ENCODE results near the gene GALK2.
"Not testable (repeated sequence)": the region's sequence is repeated elsewhere in the genome, so short reads cannot be mapped to it uniquely, and the experiment has no call there.

The GALK2 gene

DNA sequence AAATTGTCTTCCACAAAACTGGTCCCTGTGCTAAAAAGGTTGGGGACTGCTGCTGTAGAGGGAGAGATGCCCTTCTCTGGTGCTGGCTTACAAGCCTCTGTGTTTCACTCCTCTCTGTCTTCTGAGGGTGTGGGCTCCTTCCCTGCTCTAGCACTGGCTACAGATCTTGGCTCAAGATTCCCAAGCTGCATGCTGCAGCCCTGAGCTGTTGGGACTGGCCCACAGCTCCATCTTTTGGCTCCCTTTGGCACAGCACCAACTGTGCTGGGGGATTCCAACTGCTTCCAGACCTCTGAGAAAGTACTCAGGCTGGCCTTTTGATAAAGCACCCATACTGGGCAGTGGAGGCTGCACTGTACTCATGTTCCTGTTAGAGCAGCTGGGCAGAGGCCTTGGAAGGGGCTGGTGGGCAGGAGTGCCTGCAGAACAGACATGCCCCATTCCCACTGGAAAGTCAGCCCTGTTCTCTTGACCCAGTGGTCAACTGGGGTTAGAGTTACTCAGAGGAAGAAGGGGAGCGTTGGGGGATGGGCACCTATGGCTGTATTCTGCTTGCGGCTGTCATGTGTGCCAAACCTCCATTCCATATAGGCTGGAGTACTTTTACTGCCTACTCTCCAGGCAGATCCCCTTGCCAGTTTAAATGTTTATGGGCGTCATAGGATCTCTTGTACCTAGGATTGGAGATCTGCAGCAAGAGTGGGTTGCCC, 55.7 kb downstream of the GALK2 start:
- DNase-seq, result peak; percentile 59

- DNase-seq, result no peak
These were observed 57.6 kb downstream of the GALK2 start for GRCh38 chr15:49227602-49228001.

DNA sequence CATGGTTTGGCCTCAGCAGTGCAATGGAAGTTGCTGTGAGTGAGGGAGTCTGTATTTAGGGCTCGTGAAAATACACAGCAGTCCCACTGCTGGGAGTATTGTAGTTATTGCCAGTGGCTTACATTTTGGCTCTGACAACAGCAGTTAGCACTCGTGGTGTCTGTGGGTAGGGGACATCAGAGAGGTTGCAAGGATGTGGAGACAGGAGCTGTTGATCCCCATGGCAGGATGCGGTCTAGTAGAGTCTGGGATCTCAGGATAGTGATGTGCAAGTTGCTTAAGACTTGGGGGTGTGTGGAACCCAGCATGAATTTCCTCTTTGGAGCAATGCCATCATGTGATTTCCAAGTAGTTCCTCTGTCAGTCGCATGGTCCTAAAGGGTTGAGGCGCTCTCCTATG, 59.9 kb downstream of the GALK2 start:
- DNase-seq, result no peak

DNA sequence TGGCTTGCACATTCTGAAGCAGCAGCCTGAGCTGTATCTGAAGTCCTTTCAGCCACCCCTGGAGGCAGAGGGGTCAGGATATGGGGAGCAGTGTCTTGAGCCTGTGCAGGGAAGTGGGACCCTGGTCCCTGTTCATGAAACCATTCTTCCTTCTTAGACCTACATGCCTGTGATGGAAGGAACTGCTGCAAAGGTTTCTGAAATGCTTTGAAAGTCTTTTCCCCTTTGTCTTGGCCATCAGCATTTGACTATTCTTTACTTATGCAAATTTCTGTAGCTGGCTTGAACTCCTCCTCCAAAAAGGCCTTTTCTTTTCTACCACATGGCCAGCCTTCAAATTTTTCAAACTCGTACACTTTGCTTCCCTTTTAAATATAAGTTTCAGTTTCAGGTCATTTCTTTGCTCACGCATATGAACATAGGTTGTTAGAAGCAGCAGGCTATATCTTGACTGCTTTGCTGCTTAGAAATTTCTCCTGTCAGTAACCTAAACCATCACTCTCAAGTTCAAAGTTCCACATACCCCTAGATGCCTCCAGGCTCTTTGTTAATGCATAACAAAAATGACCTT, 62.3 kb downstream of the GALK2 start:
- no peak for DNase-seq

GRCh38 chr15:49235446-49236124, 65.5 kb downstream of the GALK2 start:
- DNase-seq, result peak; percentile 81

DNA sequence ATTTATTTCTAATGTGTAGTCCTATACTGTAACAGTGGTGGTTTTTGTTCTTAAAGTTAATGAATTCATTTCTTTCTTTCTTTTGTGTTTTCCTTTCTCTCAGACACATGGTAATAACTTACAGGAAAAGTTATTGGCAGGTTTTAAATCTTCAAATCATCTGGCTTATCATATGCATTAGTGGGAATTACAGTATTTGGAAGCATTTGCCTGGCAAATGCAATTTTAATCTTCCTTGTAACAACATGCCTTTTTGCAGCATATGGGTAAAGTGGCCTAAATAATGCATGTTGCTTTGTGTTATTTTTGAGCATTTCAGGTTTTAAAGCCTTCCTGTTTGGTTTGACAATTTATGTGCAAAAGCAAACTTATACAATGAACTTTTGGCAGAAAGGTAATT, 66.8 kb downstream of the GALK2 start:
- no peak for DNase-seq

GRCh38 chr15:49238342-49238741, 68.3 kb downstream of the GALK2 start:
- no peak for DNase-seq

DNA sequence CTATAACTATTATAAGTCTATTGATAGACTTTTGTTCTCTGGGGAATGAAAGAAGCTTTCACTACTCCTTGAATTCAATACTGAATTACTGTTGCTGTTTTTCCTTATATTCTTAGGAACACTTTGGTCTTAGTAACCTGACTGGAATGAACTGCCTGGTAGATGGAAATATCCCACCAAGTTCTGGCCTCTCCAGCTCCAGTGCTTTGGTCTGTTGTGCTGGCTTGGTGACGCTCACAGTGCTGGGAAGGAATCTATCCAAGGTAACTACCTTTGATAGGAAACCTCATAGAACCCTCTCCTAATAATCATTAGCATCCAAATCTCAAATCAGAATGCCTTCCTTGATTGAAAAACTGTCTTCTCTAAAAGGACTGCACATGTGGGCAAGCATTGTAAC, 69.1 kb downstream of the GALK2 start:
- DNase-seq, result no peak

- DNase-seq, result peak; percentile 87
These were observed 72.8 kb downstream of the GALK2 start for GRCh38 chr15:49242820-49243219.

- peak; percentile 51 for DNase-seq
These were observed 77.6 kb downstream of the GALK2 start for GRCh38 chr15:49247556-49248110.

- DNase-seq, result no peak
These were observed 78.2 kb downstream of the GALK2 start for GRCh38 chr15:49248291-49248690.

- no peak for DNase-seq
These were observed 86.1 kb downstream of the GALK2 start for GRCh38 chr15:49255966-49256759.

GRCh38 chr15:49265117-49265516, 95.1 kb downstream of the GALK2 start:
- DNase-seq, result not testable (repeated sequence)

- no peak for DNase-seq
These were observed 95.9 kb downstream of the GALK2 start for GRCh38 chr15:49265911-49266310.

GRCh38 chr15:49270541-49271421, 100.7 kb downstream of the GALK2 start:
- DNase-seq, result peak; percentile 41

- no peak for DNase-seq
These were observed 103.8 kb downstream of the GALK2 start for GRCh38 chr15:49273734-49274318.

DNA sequence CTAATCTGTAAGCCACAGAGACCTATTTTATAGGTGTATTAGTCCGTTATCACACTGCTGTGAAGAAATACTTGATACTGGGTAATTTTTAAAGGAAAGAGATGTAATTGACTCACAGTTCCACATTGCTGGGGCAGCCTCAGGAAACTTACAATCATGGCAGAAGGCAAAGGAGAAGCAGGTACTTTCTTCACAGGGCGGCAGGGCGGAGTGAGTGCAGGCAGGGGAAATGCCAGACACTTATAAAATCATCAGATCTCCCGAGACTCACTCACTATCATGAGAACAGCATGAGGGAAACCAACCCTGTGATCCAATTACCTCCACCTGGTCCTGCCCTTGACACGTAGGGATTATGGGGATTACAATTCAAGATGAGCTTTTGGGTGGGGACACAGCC, 108.7 kb downstream of the GALK2 start:
- no peak for DNase-seq

DNA sequence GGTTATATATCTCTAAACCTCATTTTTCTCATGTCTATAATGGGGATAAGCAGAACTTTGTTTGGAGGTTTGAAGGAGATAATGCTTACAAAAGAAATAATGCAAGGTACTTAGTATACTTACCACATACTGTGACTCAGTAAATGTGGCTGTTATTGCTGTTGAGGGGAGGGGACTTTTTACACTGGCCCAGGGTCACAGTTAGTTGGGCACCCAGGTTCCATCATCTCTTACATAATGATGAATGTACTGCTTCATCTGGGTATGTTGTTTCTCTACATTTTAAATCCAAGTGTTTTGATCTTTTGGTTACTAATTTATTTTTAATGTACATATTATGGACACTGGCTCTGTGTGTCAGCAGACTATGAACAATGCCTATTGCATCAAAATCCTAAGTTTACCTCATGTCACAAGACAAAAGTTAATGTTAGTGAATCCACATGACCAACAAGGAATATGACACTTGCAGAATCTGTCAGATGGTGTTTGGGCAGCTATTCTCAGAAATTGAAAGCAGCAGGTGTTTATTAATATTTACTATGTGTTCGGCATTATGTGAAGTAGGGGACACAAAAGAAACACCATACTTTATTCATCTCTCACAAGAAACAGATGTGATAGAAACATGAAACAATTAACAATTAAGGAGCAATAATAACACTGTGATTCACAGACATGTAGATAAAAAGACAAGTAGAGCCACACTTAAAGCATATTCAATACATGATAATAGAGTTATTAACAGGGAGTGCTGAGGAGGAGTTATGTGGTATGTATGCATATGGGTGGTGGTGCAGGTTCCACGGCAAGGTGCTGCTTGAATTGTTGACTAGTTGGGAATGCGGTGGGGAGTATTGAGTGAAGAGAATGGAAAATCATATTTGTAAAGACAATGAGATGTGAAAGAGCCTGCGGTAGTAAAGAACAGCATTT, 109.7 kb downstream of the GALK2 start:
- DNase-seq, result no peak

DNA sequence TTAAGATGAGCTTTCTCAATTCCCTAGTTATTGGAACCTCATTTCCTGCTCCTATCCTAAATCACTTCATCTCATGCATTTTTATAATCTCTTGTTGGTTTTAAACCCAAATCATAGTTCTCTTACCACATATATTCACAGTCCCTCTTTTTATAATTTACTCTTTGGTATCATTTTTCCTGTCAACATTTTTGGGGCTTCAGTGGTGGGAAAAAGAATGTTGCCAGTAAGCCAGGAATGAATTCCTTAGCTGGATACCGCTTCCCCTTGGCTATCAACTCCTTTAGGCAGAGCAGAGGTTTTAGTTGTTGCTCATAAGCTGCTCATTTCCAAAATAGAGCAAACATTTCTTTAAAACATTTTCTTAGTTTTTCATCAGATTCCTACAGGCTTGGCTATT, 112.3 kb downstream of the GALK2 start:
- peak; percentile 76 for DNase-seq

- no peak for DNase-seq
These were observed 116.8 kb downstream of the GALK2 start for GRCh38 chr15:49286649-49287404.
